DND-41 (cell line): ENCODE data around the gene PRTG.

ENCODE experiments used
- ATAC-seq: fragments of 200-7000 bp; cut with Tn5 transposase; 3 replicates; pipeline ENCODE4 v1.9.1; 2021; ENCODE audit warnings: low read depth; ENCODE audit not compliant: insufficient read depth
- DNase-seq: peaks from one replicate; pipeline ENCODE4 v3.0.0-alpha.2; 2020
- H2AFZ ChIP-seq: 2 replicates; pipeline ENCODE4 v1.6.0; 2012; ENCODE audit warnings: low read depth, low read length
- H3K27ac ChIP-seq: 2 replicates; pipeline ENCODE4 v1.5.1; 2012; ENCODE audit warnings: low read length, inconsistent platforms
- H3K27me3 ChIP-seq: fragments of 200-600 bp; sonication (generic); 2 replicates; pipeline ENCODE4 v1.6.0; 2012; ENCODE audit warnings: low read length, mild to moderate bottlenecking, inconsistent platforms; ENCODE audit not compliant: insufficient read depth, poor library complexity
- H3K36me3 ChIP-seq: 2 replicates; pipeline ENCODE4 v1.5.1; 2012; ENCODE audit warnings: low read length, inconsistent platforms; ENCODE audit not compliant: insufficient read depth
- H3K4me1 ChIP-seq: 2 replicates; pipeline ENCODE4 v1.5.1; 2012; ENCODE audit warnings: mild to moderate bottlenecking, low read length; ENCODE audit not compliant: insufficient read depth
- H3K4me2 ChIP-seq: 2 replicates; pipeline ENCODE4 v1.6.0; 2012; ENCODE audit warnings: mild to moderate bottlenecking, moderate library complexity, low read length, inconsistent platforms; ENCODE audit not compliant: insufficient read depth
- H3K4me3 ChIP-seq, 2 experiments: fragments of 200-600 bp in 1 of 2; shearing (Covaris generic) in 1 of 2; 2 replicates each; pipeline ENCODE4 v1.5.1; 2012 to 2016; ENCODE audit warnings: inconsistent platforms in 2 of 2, low read length in 2 of 2, mild to moderate bottlenecking in 2 of 2, low read depth in 1 of 2, moderate library complexity in 1 of 2
- H3K79me2 ChIP-seq: 2 replicates; pipeline ENCODE4 v1.6.0; 2012; ENCODE audit warnings: low read length, inconsistent platforms; ENCODE audit not compliant: insufficient read depth
- H3K9ac ChIP-seq: 2 replicates; pipeline ENCODE4 v1.6.0; 2012; ENCODE audit warnings: low read depth, mild to moderate bottlenecking, inconsistent platforms, low read length, moderate library complexity
- H3K9me3 ChIP-seq: 2 replicates; pipeline ENCODE4 v1.5.1; 2012; ENCODE audit warnings: low read length, moderate library complexity, mild to moderate bottlenecking, inconsistent platforms; ENCODE audit not compliant: insufficient read depth, severe bottlenecking
- H4K20me1 ChIP-seq: 2 replicates; pipeline ENCODE4 v1.6.0; 2012; ENCODE audit warnings: low read length; ENCODE audit not compliant: insufficient read depth
- EZH2 ChIP-seq: IDR thresholded peaks from 3 replicates; pipeline ENCODE4 v1.6.1; 2012; ENCODE audit warnings: borderline replicate concordance, low read depth, mild to moderate bottlenecking, moderate library complexity, low read length, inconsistent platforms; ENCODE audit not compliant: severe bottlenecking
- TF ChIP-seq, protein P1 (sequence below): IDR thresholded peaks from 2 replicates; pipeline ENCODE4 v1.5.1; 2012; ENCODE audit warnings: borderline replicate concordance, low read length, moderate library complexity, mild to moderate bottlenecking; ENCODE audit not compliant: poor library complexity, severe bottlenecking; ENCODE audit errors: extremely low read depth

PRTG gene

DNA sequence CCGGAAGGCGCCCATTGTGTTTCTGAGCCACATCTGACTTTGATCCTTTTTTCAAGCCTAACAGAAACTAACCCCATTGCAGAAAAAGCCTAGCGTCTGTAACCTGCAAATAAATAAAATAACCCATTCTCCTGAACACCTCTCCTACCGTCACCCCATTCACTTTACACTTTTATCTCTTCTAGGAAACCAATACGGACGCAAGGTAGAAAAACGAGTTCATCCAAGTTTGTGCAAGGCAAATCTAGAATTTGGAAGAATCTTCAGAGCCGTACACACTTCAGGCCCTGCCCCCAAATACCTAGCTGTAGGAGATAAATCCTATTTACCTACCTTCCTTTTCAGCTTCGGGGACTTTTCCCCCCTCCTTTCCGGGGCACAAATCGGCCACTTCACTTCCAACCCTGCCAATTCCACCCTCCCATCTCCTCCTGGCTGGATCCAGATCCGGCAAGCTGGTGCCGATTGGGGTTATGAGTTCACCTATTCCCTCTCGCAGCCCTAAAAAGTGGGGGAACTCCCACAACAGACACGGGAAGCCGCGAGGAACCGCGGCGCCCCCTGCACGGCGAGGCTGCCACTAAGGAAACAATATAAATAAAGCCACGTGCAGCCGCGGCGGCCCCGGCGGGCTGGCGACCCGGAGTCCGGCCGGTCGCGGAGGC is 987 bp downstream of the PRTG start:
- H3K4me2 ChIP-seq: peak overlapping the region; percentile 42; the same call in 1 of the 2 replicates
- H3K27me3 ChIP-seq: peaks cover 60% of the 10 kb centered on the region
- no peak overlapping the region for H2AFZ ChIP-seq
- no peak overlapping the region for H3K9ac ChIP-seq
- H3K79me2 ChIP-seq: no peaks in the 10 kb centered on the region
- TF ChIP-seq EZH2: peak; percentile 62
- TF ChIP-seq, protein P1, sequence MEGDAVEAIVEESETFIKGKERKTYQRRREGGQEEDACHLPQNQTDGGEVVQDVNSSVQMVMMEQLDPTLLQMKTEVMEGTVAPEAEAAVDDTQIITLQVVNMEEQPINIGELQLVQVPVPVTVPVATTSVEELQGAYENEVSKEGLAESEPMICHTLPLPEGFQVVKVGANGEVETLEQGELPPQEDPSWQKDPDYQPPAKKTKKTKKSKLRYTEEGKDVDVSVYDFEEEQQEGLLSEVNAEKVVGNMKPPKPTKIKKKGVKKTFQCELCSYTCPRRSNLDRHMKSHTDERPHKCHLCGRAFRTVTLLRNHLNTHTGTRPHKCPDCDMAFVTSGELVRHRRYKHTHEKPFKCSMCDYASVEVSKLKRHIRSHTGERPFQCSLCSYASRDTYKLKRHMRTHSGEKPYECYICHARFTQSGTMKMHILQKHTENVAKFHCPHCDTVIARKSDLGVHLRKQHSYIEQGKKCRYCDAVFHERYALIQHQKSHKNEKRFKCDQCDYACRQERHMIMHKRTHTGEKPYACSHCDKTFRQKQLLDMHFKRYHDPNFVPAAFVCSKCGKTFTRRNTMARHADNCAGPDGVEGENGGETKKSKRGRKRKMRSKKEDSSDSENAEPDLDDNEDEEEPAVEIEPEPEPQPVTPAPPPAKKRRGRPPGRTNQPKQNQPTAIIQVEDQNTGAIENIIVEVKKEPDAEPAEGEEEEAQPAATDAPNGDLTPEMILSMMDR: no peak
- ATAC-seq: no peak
- H4K20me1 ChIP-seq: no peaks in the 10 kb centered on the region
- no peak for DNase-seq
- H3K4me3 ChIP-seq: no peak overlapping the region
- no peak overlapping the region for H3K27ac ChIP-seq
- 0 out of 2 replicates have a peak, but pooled peaks cover 8% of the 10 kb centered on the region for H3K4me1 ChIP-seq
- H3K36me3 ChIP-seq: no peaks in the 10 kb centered on the region
- H3K9me3 ChIP-seq: no peaks in the 10 kb centered on the region

DNA sequence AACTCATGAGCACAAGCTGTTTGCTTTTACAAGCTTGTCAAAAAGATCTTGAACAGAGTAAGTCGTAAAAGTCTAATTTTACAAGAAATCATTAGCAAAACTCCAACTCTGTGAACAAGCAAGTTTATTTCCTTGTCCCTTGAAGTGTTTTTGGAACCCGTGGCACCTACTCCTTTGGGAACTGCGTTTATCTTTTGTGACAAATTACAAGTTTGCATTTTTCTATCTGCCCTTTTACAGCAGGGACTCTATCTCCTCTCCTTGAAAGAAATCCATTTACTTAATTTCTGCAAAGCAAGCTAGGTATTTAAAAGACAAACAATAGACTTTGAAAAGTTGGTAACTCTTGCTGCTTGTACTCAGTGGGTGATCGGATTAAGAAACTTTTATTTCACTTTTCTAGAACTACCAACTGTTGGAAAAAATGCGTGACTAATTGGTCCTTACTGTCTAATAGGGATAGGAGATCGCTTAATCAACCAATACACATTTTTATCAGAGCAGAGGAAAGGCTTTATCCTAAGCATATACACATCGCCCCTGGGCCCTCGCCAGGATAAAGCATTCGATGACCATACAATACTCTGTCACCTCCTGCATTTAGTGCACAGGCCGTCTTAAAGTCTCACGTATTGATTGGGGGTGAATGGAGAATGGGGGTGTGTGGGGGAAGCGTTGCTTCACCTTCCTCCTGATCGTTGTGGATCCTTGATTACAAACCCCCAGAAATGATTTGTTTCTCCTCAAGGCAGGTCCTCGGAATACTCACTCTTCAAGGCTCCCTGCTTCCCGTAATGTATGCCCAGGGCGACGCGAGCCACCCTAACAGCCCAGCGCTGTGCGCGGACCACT is 1.7 kb downstream of the PRTG start:
- H4K20me1 ChIP-seq: no peaks in the 10 kb centered on the region
- no peak for ATAC-seq
- DNase-seq: no peak
- no peaks in the 10 kb centered on the region for H3K79me2 ChIP-seq
- TF ChIP-seq, protein P1: no peak
- no peaks in the 10 kb centered on the region for H3K36me3 ChIP-seq
- no peak overlapping the region for H3K4me2 ChIP-seq
- no peak overlapping the region for H3K27ac ChIP-seq
- no peak overlapping the region for H2AFZ ChIP-seq
- peaks cover 60% of the 10 kb centered on the region for H3K27me3 ChIP-seq
- H3K9ac ChIP-seq: no peak overlapping the region
- no peaks in the 10 kb centered on the region for H3K9me3 ChIP-seq
- H3K4me1 ChIP-seq: 0 out of 2 replicates have a peak, but pooled peaks cover 8% of the 10 kb centered on the region
- H3K4me3 ChIP-seq: no peak overlapping the region

DNA sequence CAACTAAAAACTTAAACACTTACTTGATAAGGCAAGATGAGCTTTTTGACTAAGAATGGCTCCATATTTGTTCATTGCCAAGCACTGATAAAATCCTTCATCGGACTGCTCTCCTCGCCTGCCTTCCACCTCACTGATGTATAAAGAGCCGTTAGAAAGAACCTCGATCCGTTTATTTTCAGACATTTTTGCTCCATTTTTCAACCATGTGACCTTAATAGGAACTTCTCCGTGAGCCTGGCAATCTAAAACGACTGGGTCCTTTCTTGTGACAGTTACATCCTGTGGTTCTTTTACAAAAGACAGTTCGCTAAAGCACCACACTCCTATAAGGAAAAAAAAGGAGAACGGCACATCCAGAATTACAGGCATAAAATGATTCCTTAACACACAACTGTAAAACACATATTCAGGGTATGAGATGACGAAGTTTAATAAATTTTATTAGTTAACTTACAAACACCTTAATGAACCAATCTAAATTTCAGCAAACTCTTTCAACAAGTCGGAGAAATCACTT is 2.5 kb downstream of the PRTG start:
- Histone ChIP-seq H3K4me3 (no peak overlapping the region), H3K27me3 (peaks cover 63% of the 10 kb centered on the region), H3K4me2 (no peak overlapping the region), H3K9ac (no peak overlapping the region), H2AFZ (no peak overlapping the region), H3K9me3 (no peaks in the 10 kb centered on the region), H3K4me1 (0 out of 2 replicates have a peak, but pooled peaks cover 8% of the 10 kb centered on the region), H4K20me1 (no peaks in the 10 kb centered on the region), H3K79me2 (no peaks in the 10 kb centered on the region), H3K36me3 (no peaks in the 10 kb centered on the region), H3K27ac (no peak overlapping the region)
- ATAC-seq: no peak
- TF ChIP-seq, protein P1: no peak
- no peak for TF ChIP-seq EZH2
- DNase-seq: no peak
